ENCODE data around the gene RECQL5.
"Not testable (repeated sequence)": the region's sequence is repeated elsewhere in the genome, so short reads cannot be mapped to it uniquely, and the experiment has no call there.

The RECQL5 gene

DNA sequence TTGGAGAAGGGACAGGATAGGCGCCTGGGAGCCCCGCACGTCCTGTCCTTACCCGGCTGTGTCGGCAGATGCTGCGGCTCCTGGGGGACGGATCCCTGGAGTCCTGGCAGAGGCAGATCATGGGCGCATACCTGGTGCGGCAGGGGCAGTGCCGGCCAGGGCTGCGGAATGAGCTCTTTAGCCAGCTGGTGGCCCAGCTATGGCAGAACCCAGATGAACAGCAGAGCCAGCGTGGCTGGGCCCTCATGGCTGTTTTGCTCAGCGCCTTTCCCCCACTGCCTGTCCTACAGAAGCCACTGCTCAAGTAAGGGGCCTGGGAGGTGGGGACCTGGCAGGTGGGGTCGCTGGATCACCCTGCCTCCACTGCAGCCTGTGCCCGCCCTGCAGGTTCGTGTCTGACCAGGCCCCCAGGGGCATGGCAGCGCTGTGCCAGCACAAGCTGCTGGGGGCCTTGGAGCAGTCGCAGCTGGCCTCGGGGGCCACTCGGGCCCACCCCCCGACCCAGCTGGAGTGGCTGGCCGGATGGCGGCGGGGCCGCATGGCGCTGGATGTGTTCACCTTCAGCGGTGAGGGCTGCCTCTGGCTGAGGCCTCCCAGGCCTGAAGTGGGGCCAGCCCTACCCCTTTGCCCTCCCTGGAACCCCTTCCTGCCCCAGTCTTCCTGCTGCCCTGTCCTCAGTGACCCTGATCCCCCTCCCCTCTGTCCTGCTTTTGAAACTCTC, 53.9 kb downstream of the RECQL5 start:
- no peak for DNase-seq

DNA sequence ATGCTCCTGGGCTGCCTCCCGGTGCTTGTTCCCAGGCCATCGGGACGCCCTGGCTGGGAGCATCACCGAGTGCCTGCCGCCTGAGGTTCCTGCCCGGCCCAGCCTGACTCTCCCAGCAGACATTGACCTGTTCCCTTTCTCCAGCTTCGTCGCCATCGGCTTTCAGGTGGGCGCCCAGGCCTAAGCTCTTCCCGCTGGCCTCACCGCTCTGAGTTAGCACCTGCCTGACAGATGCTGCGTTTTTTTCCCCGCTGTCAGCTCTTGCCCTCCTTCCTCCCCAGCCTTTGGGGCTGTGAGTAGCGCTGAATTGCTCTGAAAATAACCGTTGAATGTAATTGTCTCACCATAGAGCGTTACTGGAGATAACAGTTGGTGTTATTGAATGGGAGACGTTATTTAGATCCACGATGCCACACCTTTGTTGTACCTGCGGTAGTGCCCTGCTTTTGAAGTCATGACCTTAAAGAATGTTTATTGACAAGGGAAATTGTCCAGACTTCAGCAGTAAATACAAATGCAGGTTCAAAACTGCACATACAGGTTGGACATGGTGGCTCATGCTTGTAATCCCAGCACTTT, 55.0 kb downstream of the RECQL5 start:
- DNase-seq = no peak

DNA sequence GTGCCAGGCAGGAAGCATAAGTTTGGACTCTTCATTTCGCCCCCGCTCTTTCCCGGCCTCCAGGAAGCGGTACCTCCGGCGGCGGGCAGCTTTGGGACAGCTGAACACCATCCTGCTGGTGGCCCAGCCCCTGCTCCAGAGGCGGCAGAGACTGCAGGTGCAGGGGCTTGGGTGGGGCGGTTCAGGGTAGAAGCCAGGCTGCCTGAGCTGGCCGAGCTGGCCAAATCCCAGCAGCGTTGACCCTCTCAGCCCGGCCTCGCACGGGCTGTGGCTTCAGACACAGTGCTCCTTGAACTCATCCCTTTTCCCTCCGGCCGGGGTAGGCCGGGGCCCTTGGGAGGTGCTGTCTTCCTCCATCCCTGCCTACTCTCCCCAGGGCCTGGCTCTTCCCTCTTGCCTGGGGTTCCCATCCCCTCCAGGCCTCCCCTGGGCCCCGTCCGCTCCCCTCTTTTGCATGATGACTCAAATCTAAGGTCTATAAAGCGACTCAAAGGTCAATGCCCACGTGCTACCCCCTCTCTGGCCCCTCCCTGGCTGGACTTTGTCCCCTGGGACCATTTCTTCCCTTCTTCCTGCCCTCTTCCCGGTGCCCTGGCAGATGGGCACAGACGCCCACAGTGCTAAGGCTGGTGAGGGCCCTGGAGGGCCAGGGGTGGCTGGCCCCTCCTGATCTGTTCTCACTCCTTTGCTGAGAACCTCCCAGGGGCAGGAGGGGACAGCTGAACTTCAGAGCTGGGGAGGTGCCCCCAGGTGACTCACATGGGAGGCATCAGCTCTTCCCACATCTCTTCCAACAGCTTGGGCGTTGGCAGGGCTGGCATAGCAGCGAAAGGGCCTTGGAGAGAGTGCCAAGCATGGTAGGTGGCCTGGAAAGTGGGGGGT, 56.6 kb downstream of the RECQL5 start:
- DNase-seq = no peak

DNA sequence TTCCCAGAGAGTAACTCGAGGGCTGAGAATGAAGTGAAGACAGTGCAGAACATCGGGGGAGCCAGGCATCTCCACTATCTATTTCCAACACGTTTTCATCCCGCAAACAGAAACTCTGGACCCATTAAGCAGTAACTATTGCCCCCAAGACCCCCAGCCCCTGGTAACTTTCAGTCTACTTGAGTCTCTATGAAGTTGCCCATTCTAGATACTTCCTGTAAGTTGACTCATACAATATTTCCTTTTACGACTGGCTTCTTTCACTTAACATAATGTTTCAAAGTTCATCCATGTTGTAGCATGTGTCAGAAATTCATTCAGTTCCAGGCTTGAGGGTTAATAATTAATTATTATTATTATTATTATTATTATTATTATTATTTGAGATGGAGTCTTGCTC, 59.9 kb downstream of the RECQL5 start:
- no peak for DNase-seq

DNA sequence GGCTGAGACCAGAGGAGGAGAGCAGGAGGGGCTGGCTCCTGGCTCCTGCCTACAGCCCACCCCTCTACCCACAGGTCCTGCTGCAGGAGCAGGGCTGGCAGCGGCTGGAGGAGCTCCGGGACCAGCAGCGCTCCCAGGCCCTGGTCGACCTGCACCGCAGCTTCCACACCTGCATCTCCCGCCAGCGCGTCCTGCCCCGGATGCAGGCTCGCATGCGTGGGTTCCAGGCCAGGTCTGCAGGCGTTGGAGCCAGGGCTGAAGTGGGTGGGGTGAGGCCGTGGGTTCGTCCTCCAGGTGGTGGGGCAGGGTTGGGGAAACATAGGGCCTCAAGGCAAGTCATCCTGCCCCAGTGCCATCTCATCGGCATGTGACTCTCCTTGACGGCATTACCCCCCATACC, 61.2 kb downstream of the RECQL5 start:
- DNase-seq = no peak

DNA sequence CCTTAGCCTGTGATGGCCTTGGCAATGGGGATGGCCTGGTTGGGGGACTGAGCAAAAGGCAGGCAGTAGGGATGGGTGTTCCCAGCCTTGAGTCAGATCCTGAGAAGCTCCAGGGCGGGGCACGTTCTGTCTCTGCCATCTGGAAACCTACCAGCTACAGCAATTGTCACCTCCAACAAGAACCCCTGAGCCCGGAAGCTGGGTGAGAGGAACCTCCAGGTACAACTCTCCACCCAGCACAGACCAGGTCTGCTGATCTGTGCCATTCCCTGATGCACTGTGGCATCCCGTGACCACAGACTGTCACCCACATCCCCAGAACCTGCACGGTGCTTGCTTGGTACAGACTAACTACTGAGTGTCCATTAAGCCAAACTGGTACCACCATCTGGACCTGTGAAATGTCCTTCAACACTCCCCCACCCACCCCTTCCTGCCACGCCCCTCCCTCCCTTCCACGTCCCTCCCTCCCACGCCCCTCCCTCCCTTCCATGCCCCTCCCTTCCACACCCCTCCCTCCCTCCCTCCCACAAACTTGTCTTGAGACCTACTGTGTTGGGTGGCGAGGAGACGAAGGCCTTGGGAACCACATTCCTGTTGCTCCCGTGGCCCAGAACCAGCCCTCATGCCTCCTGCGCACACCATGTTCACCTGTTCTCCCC, 62.8 kb downstream of the RECQL5 start:
- DNase-seq = no peak

DNA sequence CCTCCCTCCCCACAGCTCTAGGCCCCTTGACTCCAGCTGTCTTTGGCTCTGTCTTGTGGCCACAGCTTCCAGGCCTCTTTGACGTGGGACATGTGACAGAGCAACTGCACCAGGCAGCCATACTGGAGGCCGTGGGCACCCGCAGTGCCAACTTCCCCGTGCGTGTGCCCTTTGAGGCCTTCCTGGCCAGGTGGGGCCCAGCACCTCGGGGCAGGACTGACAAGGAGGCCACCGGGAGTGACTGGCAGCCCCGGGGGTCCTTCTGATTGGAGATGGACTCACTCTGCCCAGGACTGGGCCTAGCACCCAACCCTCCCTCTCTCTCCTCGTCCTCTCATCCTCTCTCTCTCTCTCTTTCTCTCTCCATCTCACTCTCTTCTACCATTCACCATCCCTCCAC, 63.8 kb downstream of the RECQL5 start:
- DNase-seq = no peak

DNA sequence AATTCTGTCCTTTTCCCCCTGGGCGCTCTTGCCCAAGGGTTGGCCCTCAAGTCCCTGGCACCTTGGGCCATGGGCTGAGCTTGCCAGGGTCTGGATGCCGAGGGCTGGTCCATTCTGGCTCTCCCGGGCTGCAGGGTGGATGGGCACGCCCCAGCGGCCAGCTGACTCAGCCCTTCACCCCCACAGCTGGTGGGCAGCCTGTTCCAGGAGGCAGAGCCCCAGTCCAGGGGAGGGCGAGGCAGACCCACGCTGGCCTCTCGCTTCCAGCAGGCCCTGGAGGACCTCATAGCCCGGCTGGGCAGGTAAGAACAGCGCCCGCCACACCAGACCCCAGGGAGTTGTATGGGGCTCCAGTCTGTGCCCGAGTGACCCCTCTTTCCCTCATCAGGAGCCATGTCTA, 64.3 kb downstream of the RECQL5 start:
- no peak for DNase-seq

DNA sequence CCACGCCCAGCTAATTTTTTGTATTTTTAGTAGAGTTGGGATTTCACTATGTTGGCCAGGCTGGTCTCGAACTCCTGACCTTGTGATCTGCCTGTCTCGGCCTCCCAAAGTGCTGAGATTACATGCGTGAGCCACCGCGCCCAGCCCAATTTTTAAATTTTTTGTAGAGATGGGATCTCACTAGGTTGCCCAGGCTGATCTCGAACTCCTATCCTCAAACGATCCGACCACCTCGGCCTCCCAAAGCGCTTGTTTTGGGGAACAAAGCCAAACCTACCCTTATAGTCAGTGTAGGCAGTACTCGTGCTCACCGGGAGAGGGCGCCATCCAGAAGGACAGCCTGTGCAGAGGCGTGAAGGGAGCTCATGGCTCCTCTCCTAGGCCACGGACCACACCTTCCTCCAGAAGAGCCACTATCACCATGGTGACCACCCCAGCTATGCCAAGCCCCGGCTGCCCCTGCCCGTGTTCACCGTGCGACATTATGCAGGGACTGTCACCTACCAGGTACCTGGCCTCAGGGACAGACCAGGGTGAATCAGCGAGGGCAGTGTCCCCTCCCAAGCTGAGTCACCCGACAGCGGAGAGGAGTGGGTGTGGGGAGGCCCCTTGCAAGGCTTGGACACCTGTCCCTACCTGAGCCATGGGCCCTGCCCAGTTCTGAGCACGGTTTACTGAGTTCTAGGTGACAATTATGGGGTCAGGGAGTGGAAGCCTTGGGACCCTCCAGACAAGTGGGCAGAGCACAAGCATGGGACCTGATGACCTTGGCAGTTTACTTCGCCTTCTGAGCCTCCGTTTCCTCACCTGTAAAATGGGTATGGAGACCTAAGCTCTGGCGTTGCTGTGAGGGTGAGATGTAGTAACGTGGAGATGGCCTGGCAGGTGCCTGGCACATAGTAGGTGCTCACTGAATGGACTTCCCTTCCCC, 65.6 kb downstream of the RECQL5 start:
- DNase-seq = peak; percentile 78

DNA sequence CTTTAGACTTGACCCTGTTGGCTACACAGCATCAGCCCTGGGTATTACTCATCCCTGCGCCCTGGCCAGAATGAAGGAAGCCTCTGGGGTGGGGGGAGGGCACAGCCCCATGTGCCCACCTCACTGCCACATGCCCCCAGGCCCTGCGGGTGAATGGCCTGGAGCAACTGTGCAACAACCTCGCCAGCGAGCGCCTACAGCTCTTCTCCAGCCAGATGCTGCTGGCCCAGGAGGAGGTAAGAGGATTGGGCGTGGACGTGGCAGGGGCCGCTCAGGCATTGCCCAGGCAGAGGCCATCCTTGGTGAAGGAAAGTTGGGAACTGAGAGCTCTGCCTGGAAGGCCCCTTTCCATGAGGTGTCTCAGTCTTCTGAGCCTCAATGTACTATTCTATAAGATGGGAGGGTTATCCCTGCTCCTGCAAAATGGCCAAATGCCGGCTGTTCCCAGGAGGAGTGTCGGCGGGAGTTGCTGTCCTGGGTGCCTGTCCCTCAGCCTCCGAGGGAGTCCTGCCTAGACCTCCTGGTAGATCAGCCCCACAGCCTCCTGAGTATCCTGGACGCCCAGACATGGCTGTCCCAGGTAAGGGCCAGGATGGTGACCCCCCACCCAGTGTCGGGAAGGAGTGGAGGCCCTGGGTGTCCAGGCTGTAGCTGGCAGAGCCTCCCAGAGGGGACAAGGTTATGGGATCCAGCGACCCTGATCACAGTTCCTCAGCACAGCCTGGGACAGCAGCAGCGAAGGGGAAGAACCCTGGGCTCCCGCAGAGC, 70.5 kb downstream of the RECQL5 start:
- DNase-seq = no peak

DNA sequence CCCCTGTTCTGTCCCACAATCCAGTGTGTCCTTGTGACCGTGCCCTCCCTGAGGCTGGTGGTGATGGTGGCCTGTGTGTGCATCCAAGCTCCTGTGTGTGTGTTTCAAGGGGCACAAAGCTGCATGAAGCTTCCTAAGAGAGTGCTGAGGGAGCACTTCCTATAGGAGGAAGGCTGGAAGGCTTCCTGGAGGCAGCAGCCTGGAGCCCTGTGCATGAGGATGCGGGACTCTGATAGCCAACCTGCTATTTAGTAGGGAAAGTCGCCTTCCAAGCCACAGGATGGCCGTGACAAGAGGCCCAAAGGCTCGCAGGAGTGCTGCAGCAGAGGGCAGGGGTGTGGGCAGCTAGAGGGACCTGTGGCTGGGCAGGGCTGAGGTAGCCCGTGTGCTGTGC, 71.0 kb downstream of the RECQL5 start:
- DNase-seq = no peak

DNA sequence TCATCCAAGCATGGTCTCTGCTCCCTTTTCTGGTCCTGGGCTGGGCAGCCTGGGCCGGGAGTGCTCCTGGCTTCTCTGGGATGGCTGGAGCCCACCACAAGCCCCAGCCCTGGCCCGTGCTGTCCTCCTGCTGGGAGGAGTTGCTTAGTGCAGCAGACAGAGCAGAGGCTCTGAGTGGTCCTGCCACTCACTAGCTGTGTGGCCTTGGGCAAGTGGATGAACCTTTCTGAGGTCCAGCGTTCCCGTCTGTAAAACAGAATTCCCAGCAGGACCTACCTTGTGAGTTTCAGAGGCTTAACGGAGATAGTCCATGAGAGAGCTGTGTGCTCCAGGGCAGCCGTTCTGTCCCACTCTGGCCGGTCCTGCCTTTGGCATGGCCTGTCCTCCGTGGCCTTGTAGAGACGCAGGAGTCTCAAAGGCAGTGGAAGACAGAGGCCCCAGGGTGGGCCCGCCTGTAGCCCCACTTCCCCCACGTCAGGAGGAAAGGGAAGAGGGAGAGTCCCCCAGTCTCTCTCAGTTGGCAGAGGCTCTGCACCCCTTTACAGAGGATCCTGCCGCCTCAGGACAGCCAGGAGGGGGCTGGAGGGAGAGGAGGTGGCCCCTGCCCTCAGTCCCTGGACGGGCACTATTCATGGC, 71.6 kb downstream of the RECQL5 start:
- no peak for DNase-seq

DNA sequence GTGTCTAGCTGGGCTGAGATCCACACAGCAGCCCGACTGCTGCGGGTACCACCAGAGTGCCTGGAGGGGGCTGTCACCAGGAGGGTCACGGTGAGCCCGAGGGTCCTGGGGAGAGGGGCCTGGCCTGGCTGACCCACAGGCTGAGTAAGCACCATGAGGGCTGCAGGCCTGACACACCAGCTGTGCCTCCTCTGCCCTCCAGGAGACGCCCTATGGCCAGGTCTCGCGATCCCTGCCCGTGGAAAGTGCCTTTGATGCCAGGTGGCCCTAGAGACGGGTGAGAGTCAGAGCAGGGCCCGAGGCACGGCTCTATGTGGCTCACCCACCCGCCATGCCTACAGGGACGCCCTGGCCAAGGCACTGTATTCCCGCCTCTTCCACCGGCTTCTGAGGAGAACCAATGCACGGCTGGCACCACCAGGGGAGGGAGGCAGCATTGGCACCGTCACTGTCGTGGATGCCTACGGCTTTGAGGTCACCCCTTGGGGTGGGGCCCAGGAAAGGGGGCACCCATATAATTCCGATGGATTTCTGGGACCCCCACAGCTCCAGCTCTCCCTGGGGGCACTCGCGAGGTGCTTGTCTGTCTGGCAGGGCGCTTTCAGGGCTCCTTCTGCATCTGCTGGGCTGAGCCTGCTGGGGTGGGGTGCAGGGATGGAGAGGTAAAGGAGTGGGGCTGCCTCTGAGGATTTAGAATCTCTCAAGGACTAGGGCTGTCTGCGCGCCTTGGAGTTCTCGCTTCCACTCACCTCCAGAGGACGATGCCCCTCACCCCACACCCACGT, 72.3 kb downstream of the RECQL5 start:
- DNase-seq = no peak

DNA sequence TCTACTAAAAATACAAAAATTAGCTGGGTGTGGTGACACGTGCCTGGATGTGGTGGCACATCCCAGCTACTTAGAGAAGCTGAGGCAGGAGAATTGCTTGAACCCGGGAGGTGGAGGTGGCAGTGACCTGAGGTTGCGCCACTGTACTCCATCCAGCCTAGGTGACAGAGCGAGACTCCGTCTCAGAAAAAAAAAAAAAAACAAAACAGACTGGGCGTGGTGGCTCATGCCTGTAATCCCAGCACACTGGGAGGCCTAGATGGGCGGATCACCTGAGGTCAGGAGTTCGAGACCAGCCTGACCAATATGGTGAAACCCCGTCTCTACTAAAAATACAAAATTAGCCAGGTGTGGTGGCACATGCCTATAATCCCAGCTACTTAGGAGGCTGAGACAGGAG, 73.5 kb downstream of the RECQL5 start:
- DNase-seq = not testable (repeated sequence)

DNA sequence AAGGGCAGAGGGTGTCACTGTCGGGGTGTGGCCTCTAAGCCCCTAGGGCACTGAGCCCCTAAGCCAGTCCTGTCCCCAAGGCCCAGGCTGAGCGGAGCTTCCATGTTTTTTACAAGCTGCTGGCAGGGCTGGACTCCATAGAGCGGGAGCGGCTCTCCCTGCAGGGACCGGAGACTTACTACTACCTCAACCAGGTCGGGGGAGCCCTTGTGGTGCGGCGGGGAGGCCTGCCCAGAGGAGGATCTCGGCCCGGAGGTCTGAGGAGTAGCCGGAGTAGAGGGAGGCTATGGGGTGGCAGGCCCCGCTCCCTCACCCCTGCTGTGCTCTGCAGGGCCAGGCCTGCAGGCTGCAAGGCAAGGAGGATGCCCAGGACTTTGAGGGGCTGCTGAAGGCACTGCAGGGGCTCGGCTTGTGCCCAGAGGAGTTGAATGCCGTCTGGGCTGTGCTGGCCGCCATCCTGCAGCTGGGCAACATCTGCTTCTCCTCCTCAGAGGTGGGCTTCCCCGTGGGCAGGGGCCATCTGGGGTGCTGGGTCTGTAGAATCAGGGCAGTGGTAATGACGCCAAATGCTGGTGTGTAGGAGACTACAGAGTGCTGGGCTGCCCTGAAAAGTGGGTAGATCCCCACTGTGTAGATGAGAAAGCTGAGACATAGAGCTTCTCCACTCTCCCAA, 74.5 kb downstream of the RECQL5 start:
- DNase-seq = no peak

DNA sequence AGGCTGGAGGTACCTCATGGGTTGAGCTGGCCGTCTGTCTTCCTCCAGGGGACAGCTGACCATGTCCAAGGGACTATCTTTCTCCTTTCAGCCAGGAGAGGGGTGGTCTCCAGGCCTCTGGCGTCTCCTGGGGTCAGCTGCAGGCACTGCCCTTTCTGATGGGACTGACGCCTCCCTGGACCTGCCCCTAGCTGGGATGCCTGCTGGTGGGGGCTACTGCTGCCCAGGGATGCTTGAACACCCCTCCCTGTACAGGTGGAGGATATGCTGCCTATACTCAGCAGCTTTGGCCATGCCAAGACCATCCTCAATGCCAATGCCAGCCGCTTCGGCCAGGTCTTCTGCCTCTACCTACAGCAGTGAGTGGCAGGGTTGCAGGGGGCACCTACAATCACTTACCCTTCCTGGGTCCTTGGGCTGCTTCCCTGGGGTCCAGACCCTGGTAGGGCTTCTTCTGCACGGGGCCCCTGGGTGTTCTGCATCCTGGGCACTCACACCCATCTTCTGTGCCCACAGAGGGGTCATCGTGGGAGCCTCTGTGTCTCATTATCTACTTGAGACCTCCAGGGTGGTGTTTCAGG, 75.1 kb downstream of the RECQL5 start:
- no peak for DNase-seq

DNA sequence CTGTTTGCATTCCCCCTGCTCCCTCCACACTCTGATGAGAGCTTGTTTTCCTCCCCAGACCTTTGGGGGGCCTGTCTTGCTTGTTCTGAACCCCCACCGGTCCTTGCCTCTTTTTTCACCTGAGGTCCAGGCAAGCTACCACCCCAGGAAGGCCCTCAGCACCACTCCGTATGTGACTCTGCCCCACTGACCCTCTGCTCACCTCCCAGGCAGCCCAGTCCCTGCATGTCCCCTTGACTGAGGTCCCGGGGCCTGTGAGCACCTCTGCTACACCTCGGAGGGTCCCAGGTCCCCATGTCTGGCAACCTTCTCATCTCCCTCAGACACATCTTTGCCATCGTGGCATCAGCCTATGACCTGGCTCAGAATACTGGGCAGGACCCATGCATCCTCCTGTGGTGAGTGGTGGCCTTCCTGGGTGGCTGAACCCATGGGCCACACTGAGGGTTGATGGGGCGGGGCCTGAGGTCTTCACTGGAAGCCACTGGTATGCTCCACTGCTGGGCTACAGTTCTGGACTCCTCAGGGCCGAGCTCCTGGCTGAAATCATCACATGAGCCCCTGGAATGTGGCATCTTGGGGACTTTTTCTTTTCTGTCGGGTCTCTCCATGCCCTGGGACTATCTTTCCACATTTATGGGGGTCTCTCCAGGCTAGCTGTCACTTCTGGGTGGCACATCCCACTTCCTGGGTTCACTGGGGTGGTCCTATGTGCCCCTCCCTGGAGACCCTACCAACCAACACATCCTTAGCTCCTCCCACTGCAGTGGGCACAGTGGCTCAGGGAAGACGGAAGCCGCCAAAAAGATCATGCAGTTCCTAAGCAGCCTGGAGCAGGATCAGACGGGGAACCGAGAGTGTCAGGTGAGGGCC, 75.9 kb downstream of the RECQL5 start:
- DNase-seq = no peak

DNA sequence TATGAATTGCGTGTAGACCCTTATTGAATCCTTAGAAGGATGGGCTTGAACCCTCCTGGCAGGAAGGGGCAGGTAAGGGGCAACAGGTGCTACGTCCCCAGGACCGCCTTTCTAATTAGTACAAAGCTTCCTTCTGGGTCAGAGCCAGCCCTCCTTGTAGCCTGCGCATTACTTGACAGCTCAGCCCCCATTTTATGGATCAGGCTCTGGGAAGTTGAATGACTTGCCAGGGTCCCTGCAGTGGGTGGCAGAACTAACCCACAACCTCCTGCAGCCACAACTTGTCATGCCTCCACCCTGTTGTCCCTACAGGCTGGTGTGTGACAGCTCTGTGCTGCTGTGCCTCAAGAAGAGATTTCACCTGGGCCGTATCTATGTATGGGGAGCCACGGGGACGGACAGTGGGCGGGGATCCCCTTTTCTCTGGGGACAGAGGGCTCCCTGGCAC, 76.6 kb downstream of the RECQL5 start:
- DNase-seq = no peak

All from hematopoietic multipotent progenitor cell treated with erythropoietin and hydrocortisone succinate and interleukin-3 and kit ligand, for 8 days (in vitro differentiated cells).